Stomach (tissue), 9 donors: ENCODE data around the gene TRIM38. TPM values are rescaled to one million over a fixed set of nuclear protein-coding genes. Genes with fewer than 3 reads are reported as not detected.

Experiments used
- DNase-seq, 2 donors: peaks; one replicate each; pipeline versions ENCODE4 v3.0.0 to v3.0.0-alpha.2; 2013 to 2019
- H3K27ac ChIP-seq, 5 donors: fragments of 200-600 bp in 4 of 5; sonication (generic) in 4 of 5; one replicate each; pipeline ENCODE4 v1.5.1; 2013 to 2019; ENCODE audit warnings: mild to moderate bottlenecking in 1 of 5, moderate library complexity in 1 of 5
- H3K27me3 ChIP-seq, 3 donors: fragments of 200-600 bp; sonication (generic); one replicate each; pipeline ENCODE4 v1.5.1; 2017 to 2019; ENCODE audit warnings: mixed run types in 1 of 3
- H3K36me3 ChIP-seq, 4 donors: fragments of 200-600 bp; sonication (generic); 1 replicate in 3 of 4; 2 replicates in 1 of 4; pipeline ENCODE4 v1.5.1; 2016 to 2019
- H3K4me1 ChIP-seq, 4 donors: fragments of 200-600 bp; sonication (generic); one replicate each; pipeline ENCODE4 v1.5.1; 2016 to 2019
- H3K4me3 ChIP-seq, 4 donors: fragments of 200-600 bp; sonication (generic) in 3 of 4; one replicate each; pipeline ENCODE4 v1.5.1; 2016 to 2019; ENCODE audit warnings: mild to moderate bottlenecking in 1 of 4
- H3K9me3 ChIP-seq, 4 donors: fragments of 200-600 bp; sonication (generic); one replicate each; pipeline ENCODE4 v1.5.1; 2016 to 2019
- EP300 ChIP-seq: sonication (generic); formaldehyde crosslinking; IDR thresholded peaks from one replicate; pipeline ENCODE4 v1.6.1; 2017; ENCODE audit warnings: antibody characterized with exemption
- POLR2A ChIP-seq, 4 donors: fragments of 450-650 bp; IDR thresholded peaks; one replicate each; pipeline ENCODE4 v1.6.1; 2016; ENCODE audit warnings: antibody characterized with exemption in 4 of 4, control low read depth in 2 of 4, mild to moderate bottlenecking in 1 of 4, moderate library complexity in 1 of 4
- POLR2AphosphoS5 ChIP-seq, 3 donors: sonication (generic); formaldehyde crosslinking; IDR thresholded peaks; one replicate each; pipeline ENCODE4 v1.6.1; 2016; ENCODE audit warnings: antibody characterized with exemption in 3 of 3
- WGBS, 5 donors: extraction: QIAGEN DNeasy Blood & Tissue Kit in 3 of 5; methylation state at CpG; one replicate each; pipeline versions ENCODE4 v1.1.5 to v1.1.7; 2013 to 2018; 5-methylcytosine and 5-hydroxymethylcytosine counted together
- intact Hi-C: fragments of 100-400 bp; cut with DNase I; formaldehyde crosslinking; loops from one replicate; pipeline ENCODE4 v1.15.1; 2023; ENCODE audit warnings: low total_unique reads
- polyA plus RNA-seq, 3 donors: library from polyadenylated mRNA; stranded (reverse); fragments of 200-250 nt; gene quantifications; one replicate each; pipeline ENCODE4 v1.2.3, GENCODE V29; 2013
- total RNA-seq, 5 donors: library from RNA; depleted of rRNA; stranded (reverse); fragments of >200 nt; gene quantifications; one replicate each; pipeline versions ENCODE4 v1.1.0 to v1.2.3, GENCODE V29; 2014 to 2016
- TF ChIP-seq, protein P1 (sequence below), 7 experiments: fragments of 450-650 bp in 4 of 7; fragments of 200-600 bp in 3 of 7; sonication (generic) in 3 of 7; IDR thresholded peaks; one replicate each; pipeline ENCODE4 v1.5.1; 2016 to 2019; ENCODE audit warnings: antibody characterized with exemption in 7 of 7, control low read depth in 2 of 7, mild to moderate bottlenecking in 1 of 7
- donor health status: healthy with polysubstance abuse.
- donor health status: Bipolar disorder and iron deficiency.
- donor health status: healthy.

Gene TRIM38
- total and polyA plus RNA-seq, 8 donors, result 3.7 to 11.3 (median 6.0) TPM

DNA sequence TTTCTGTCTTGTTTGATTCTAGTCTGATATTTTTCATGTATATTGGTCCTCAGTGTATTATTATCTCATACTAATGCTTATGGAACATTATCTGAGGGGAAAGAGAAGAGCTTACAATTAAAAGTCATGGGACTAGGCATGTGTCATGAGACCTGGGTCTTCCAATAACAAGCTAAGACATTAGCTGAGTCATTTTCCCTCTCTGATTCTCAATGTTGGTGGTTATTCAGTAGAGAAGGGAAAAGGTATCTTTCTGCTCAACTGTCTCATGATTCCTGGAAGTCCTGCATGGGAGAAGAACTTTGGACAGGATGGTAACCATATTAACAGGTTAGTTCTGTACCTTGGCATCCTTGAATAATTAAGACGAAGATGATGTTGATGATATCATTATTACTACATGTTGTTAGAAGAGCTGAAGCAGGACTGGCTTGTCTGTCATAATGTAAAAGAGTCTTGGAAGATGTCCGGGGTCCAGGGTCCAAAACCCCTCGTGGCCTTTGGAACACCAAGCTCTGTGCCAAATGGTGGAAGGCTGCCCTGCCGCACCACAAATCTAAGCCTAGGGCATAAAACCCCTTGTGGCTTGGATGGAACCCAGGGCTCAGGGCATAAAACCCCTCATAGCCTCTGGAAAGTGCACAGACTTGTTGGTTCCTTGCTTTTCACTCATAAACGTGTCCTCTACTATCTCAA lies 19.1 kb downstream of the TRIM38 start:
- no peaks in the 10 kb centered on the region for H3K9me3 ChIP-seq
- H3K4me1 ChIP-seq, result peaks cover 0 to 13% (median 0%) of the 10 kb centered on the region in 4 donors
- TF ChIP-seq, protein P1, sequence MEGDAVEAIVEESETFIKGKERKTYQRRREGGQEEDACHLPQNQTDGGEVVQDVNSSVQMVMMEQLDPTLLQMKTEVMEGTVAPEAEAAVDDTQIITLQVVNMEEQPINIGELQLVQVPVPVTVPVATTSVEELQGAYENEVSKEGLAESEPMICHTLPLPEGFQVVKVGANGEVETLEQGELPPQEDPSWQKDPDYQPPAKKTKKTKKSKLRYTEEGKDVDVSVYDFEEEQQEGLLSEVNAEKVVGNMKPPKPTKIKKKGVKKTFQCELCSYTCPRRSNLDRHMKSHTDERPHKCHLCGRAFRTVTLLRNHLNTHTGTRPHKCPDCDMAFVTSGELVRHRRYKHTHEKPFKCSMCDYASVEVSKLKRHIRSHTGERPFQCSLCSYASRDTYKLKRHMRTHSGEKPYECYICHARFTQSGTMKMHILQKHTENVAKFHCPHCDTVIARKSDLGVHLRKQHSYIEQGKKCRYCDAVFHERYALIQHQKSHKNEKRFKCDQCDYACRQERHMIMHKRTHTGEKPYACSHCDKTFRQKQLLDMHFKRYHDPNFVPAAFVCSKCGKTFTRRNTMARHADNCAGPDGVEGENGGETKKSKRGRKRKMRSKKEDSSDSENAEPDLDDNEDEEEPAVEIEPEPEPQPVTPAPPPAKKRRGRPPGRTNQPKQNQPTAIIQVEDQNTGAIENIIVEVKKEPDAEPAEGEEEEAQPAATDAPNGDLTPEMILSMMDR (IDR thresholded peaks at IDR 0.05), result no peak
- TF ChIP-seq POLR2A (IDR thresholded peaks at IDR 0.05) (no peak), EP300 (no peak), POLR2AphosphoS5 (IDR thresholded peaks at IDR 0.05) (no peak)
- H3K4me3 ChIP-seq, result no peak overlapping the region
- 91 to 98% (median 95%) methylated on average over 5 of the region's 5 CpGs for WGBS, 5 donors
- DNase-seq, result no peak
- peaks cover 42 to 96% (median 89%) of the 10 kb centered on the region in 4 donors for H3K36me3 ChIP-seq
- H3K27ac ChIP-seq, result no peak overlapping the region
- intact Hi-C loops, result no loop called here
- H3K27me3 ChIP-seq, result no peaks in the 10 kb centered on the region

DNA sequence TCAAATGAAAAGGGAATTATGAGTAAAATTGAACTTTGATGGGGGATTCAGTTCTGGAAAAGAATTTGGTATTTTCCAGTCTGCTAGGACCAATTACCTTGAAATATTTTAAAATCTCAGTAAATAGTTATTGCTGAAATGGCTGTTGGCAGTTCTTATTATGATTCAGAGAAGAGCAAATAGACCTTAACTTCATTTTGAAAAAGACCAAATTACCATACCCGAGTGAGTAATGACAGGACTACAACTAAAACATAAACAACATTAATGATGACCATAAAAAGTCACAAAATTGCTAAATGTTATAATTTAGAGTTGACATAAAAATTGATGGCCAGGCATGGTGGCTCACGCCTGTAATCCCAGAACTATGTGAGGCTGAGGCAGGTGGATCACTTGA lies 21.7 kb downstream of the TRIM38 start:
- Histone ChIP-seq H3K27ac (peak overlapping the region in 1 of 5 donors; percentile 37), H3K36me3 (peaks cover 31 to 86% (median 75%) of the 10 kb centered on the region in 4 donors), H3K4me1 (peaks cover 0 to 13% (median 0%) of the 10 kb centered on the region in 4 donors), H3K9me3 (no peaks in the 10 kb centered on the region), H3K4me3 (no peak overlapping the region), H3K27me3 (no peaks in the 10 kb centered on the region)
- intact Hi-C loops, result no loop called here
- no peak for DNase-seq
- TF ChIP-seq, protein P1 (IDR thresholded peaks at IDR 0.05), result no peak
- no peak for TF ChIP-seq POLR2AphosphoS5 (IDR thresholded peaks at IDR 0.05)
- no peak for TF ChIP-seq POLR2A (IDR thresholded peaks at IDR 0.05)
- TF ChIP-seq EP300, result no peak
- WGBS, 5 donors, result 64 to 75% (median 70%) methylated on average over 2 of the region's 2 CpGs

DNA sequence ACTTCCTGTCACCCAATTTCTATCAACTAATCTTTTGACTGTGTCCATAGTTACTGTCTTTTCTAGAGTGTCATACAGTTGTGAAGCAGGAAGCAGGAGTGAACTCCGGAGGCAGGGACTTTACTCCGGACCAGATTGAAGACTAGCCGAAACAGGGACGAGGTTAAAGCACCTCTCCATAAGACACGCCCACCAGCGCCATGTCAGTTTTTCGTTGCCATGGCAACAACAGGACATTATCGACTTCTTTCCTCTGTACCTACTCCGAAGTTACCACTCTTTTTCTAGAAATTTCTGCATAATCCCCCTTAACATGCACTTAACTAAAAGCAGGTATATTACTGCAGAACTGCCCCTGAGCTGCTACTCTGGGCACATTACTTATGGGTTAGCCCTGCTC lies 25.2 kb downstream of the TRIM38 start:
- H3K27me3 ChIP-seq, result no peaks in the 10 kb centered on the region
- 80 to 86% (median 86%) methylated on average over 9 of the region's 9 CpGs for WGBS, 5 donors
- DNase-seq, result no peak
- H3K4me1 ChIP-seq, result peaks cover 0 to 16% (median 2%) of the 10 kb centered on the region in 4 donors
- intact Hi-C loops, result no loop called here
- H3K9me3 ChIP-seq, result no peaks in the 10 kb centered on the region
- no peak overlapping the region for H3K4me3 ChIP-seq
- H3K27ac ChIP-seq, result no peak overlapping the region
- H3K36me3 ChIP-seq, result peaks cover 9 to 50% (median 42%) of the 10 kb centered on the region in 4 donors
- TF ChIP-seq POLR2A (IDR thresholded peaks at IDR 0.05) (no peak), POLR2AphosphoS5 (IDR thresholded peaks at IDR 0.05) (no peak), EP300 (no peak)
- TF ChIP-seq, protein P1 (IDR thresholded peaks at IDR 0.05), result no peak

DNA sequence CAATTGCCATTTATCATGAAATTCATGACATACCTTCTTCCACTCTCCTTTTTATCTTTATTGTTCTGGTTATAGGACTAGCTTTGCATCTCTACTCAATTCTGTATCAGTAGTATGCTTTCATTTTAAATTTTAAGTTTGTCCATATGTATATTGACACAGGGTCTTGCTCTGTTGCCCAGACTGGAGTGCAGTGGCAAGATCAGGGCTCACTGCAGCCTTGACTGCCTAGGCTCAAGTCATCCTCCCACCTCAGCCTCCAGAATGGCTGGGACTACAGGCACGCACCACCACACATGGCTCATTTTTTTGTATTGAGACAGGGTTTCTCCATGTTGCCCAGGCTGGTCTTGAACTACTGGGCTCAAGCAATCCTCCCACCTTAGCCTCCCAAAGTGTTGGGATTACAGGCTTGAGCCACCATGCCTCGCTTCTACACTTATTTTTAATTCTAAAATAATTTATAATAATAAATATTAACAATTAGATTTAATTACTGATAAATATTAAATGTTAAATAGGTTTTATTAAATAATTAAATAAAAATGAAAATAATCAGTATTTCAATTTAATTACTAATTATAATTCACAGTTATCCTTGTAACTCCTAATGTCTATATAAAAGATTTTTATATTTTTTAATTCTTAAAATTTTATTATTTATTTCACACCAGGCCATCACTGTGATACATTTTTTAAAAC lies 27.7 kb downstream of the TRIM38 start:
- Histone ChIP-seq H3K36me3 (peaks cover 0 to 26% (median 20%) of the 10 kb centered on the region in 4 donors), H3K4me1 (peaks cover 8 to 29% (median 14%) of the 10 kb centered on the region in 4 donors), H3K4me3 (no peak overlapping the region), H3K9me3 (no peaks in the 10 kb centered on the region), H3K27me3 (no peaks in the 10 kb centered on the region), H3K27ac (no peak overlapping the region)
- WGBS, 5 donors, result 93 to 100% (median 98%) methylated on average over 2 of the region's 2 CpGs
- TF ChIP-seq POLR2A (IDR thresholded peaks at IDR 0.05) (no peak), POLR2AphosphoS5 (IDR thresholded peaks at IDR 0.05) (no peak), EP300 (no peak)
- TF ChIP-seq, protein P1 (IDR thresholded peaks at IDR 0.05), result no peak
- no peak for DNase-seq
- intact Hi-C loops, result no loop called here
